WTC11 (cell line): ENCODE results near the gene RNF150. TPM values are rescaled to one million over a fixed set of nuclear protein-coding genes. Genes with fewer than 3 reads are reported as not detected.

Source experiments
- ATAC-seq: fragments of 200-7000 bp; cut with Tn5 transposase; 2 replicates; pipeline ENCODE4 v1.10.0; 2021; ENCODE audit warnings: mild to moderate bottlenecking, moderate library complexity
- CTCF ChIA-PET: fragments of 300-600 bp; sonication (Branson Sonifier 250); formaldehyde crosslinking; loops from one replicate; lab custom pipeline; 2021; ENCODE audit warnings: antibody characterized with exemption; lab: Charles Lee
- POLR2A ChIA-PET: fragments of 350-600 bp; sonication (Branson Sonifier 250); formaldehyde crosslinking; loops from one replicate; lab custom pipeline; 2021; ENCODE audit warnings: antibody characterized with exemption; lab: Charles Lee
- DNase-seq: peaks from one replicate; pipeline ENCODE4 v3.0.0; 2021; ENCODE audit warnings: low spot score
- H3K27ac Mint-ChIP-seq: 2 replicates; pipeline ENCODE4 v1.8.0; 2021; ENCODE audit warnings: mixed read lengths
- H3K27me3 Mint-ChIP-seq: 2 replicates; pipeline ENCODE4 v1.8.0; 2021; ENCODE audit warnings: low read depth, mild to moderate bottlenecking, moderate library complexity, mixed read lengths
- H3K36me3 Mint-ChIP-seq: 2 replicates; pipeline ENCODE4 v1.8.0; 2021; ENCODE audit warnings: mixed read lengths
- H3K4me1 Mint-ChIP-seq: 2 replicates; pipeline ENCODE4 v1.8.0; 2022; ENCODE audit warnings: mixed read lengths
- H3K4me3 Mint-ChIP-seq: 2 replicates; pipeline ENCODE4 v1.8.0; 2021; ENCODE audit warnings: mild to moderate bottlenecking, moderate library complexity, mixed read lengths
- H3K9me3 Mint-ChIP-seq: 2 replicates; pipeline ENCODE4 v1.8.0; 2021; ENCODE audit warnings: mixed read lengths
- CTCF ChIP-seq: fragments of 200-600 bp; IDR thresholded peaks from 2 replicates; pipeline ENCODE4 v1.8.0; 2022; ENCODE audit warnings: antibody characterized with exemption
- ELF4 ChIP-seq: sonication (generic); formaldehyde crosslinking; IDR thresholded peaks from 2 replicates; pipeline ENCODE4 v1.8.1; 2022; ENCODE audit warnings: low read depth, mild to moderate bottlenecking, moderate library complexity, missing genetic modification reagents
- GTF2I ChIP-seq: fragments of 250-450 bp; sonication (Bioruptor Pico); conservative IDR thresholded peaks from 2 replicates; pipeline ENCODE4 v1.4.0; 2021; ENCODE audit warnings: mild to moderate bottlenecking
- HMGA2 ChIP-seq: fragments of 250-450 bp; sonication (Bioruptor Pico); IDR thresholded peaks from 2 replicates; pipeline ENCODE4 v1.4.0; 2021; ENCODE audit warnings: mild to moderate bottlenecking, moderate library complexity
- PREB ChIP-seq: sonication (generic); formaldehyde crosslinking; IDR thresholded peaks from 2 replicates; pipeline ENCODE4 v1.8.1; 2022; ENCODE audit warnings: mild to moderate bottlenecking, missing genetic modification reagents, moderate library complexity, borderline replicate concordance
- PRRX2 ChIP-seq: fragments of 250-450 bp; sonication (Bioruptor Pico); IDR thresholded peaks from 2 replicates; pipeline ENCODE4 v1.8.0; 2021; ENCODE audit warnings: mild to moderate bottlenecking
- ZNF281 ChIP-seq: sonication (generic); formaldehyde crosslinking; IDR thresholded peaks from 2 replicates; pipeline ENCODE4 v1.8.0; 2023; ENCODE audit warnings: mild to moderate bottlenecking, missing genetic modification reagents
- ZNF532 ChIP-seq: fragments of 250-450 bp; sonication (Bioruptor Pico); IDR thresholded peaks from 2 replicates; pipeline ENCODE4 v1.9.0; 2021; ENCODE audit warnings: mild to moderate bottlenecking, borderline replicate concordance
- total RNA-seq: library from RNA; stranded (reverse); gene quantifications from 3 replicates; pipeline ENCODE4 v1.2.3, GENCODE V29; 2021
- TF ChIP-seq, protein P1 (sequence below): fragments of 250-450 bp; sonication (Bioruptor Pico); IDR thresholded peaks from 2 replicates; pipeline ENCODE4 v1.9.0; 2021; ENCODE audit warnings: mild to moderate bottlenecking
- TF ChIP-seq, protein P2 (sequence below): sonication (generic); formaldehyde crosslinking; IDR thresholded peaks from 2 replicates; pipeline ENCODE4 v1.8.1; 2022; ENCODE audit warnings: mild to moderate bottlenecking, moderate library complexity, missing genetic modification reagents
- TF ChIP-seq, protein P3 (sequence below): sonication (generic); formaldehyde crosslinking; IDR thresholded peaks from 2 replicates; pipeline ENCODE4 v1.8.0; 2022; ENCODE audit warnings: mild to moderate bottlenecking, missing genetic modification reagents

RNF150 gene
- total RNA-seq, 1 experiment from 2014 or later: 5.9 TPM

DNA sequence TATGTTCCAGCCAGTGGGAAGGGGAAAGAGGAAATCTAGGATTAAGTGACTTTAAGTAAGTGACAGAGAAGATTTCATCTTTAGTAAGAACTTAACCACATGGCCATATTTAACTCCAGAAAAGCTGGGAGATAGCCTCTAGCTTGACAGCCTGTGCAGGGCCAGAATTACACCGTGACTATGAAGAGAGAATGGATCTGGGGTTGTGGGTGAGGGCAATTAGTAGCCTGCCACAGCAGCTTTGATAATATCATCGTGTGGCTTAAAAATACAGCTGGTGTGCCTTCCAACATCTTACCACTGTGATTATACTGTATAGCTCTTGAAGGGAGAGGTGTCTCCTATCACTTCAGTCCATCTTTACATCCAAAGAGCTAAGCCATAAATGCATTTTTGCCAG, 319.5 kb downstream of the RNF150 start:
- Mint-ChIP-seq H3K27me3 (no peaks in the 10 kb centered on the region; the same call in 1 of the 2 replicates), H3K4me1 (peaks cover 19% of the 10 kb centered on the region), H3K4me3 (no peak overlapping the region), H3K27ac (no peak overlapping the region), H3K9me3 (no peaks in the 10 kb centered on the region), H3K36me3 (no peaks in the 10 kb centered on the region)
- no peak for ATAC-seq
- ChIA-PET CTCF (no interaction called here), POLR2A (no interaction called here)
- TF ChIP-seq ZNF532 (CRISPR knock-in tag): no peak
- TF ChIP-seq ZNF281 (CRISPR knock-in tag): no peak
- no peak for TF ChIP-seq HMGA2
- TF ChIP-seq, protein P1, sequence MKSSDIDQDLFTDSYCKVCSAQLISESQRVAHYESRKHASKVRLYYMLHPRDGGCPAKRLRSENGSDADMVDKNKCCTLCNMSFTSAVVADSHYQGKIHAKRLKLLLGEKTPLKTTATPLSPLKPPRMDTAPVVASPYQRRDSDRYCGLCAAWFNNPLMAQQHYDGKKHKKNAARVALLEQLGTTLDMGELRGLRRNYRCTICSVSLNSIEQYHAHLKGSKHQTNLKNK (CRISPR knock-in tag): no peak
- no peak for TF ChIP-seq PREB (CRISPR knock-in tag)
- TF ChIP-seq, protein P2, sequence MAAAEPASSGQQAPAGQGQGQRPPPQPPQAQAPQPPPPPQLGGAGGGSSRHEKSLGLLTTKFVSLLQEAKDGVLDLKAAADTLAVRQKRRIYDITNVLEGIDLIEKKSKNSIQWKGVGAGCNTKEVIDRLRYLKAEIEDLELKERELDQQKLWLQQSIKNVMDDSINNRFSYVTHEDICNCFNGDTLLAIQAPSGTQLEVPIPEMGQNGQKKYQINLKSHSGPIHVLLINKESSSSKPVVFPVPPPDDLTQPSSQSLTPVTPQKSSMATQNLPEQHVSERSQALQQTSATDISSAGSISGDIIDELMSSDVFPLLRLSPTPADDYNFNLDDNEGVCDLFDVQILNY: no peak
- no peak for DNase-seq

- H3K27ac Mint-ChIP-seq: no peak overlapping the region
Observed at GRCh38 chr4:140812916-140813315, 320.4 kb downstream of the RNF150 start.

More at GRCh38 chr4:140812916-140813315, 320.4 kb downstream of the RNF150 start:
- Mint-ChIP-seq H3K4me1 (peaks cover 19% of the 10 kb centered on the region), H3K27me3 (no peaks in the 10 kb centered on the region; the same call in 1 of the 2 replicates), H3K9me3 (no peaks in the 10 kb centered on the region), H3K36me3 (no peaks in the 10 kb centered on the region), H3K4me3 (no peak overlapping the region)
- POLR2A ChIA-PET: no interaction called here
- TF ChIP-seq ELF4 (CRISPR knock-in tag): no peak
- TF ChIP-seq, protein P3, sequence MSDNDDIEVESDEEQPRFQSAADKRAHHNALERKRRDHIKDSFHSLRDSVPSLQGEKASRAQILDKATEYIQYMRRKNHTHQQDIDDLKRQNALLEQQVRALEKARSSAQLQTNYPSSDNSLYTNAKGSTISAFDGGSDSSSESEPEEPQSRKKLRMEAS (CRISPR knock-in tag): no peak
- no peak for TF ChIP-seq PRRX2 (CRISPR knock-in tag)
- TF ChIP-seq CTCF: no peak
- no peak for TF ChIP-seq ZNF281 (CRISPR knock-in tag)
- TF ChIP-seq GTF2I: no peak
- ATAC-seq (no peak), DNase-seq (no peak)
- CTCF ChIA-PET: no interaction called here
